Measurements from ENCODE around the gene C5AR1.
A peak's percentile ranks its signal among the peaks of the same experiment; 100 is the strongest.
"Not testable (repeated sequence)": the region's sequence is repeated elsewhere in the genome, so short reads cannot be mapped to it uniquely, and the experiment has no call there.

Gene C5AR1

GRCh38 chr19:47309608-47310007 lies at the start of gene C5AR1:
Gene C5AR1 (plus strand): TSS chr19:47309861. CDS start chr19:47309896, 35 bp downstream.
- no peak for DNase-seq (ENCODE audit: low spot score)

DNA sequence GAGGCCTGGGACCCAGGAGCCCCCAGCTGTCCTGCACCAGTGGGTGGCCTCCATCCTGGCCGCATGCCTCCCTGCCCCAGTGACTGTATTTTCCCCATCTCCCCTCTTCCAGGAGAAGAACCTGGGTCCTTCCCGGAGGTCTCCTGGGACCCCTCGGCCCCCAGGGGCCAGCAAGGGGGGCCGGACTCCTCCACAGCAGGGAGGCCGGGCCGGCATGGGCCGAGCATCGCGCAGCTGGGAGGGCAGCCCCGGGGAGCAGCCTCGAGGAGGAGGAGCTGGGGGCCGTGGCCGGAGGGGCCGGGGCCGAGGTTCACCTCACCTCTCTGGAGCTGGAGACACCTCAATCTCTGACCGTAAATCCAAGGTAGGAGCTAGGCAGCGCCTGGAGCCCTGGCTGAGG lies 49.2 kb upstream of the C5AR1 start:
- DNase-seq (ENCODE audit: low spot score) = no peak

GRCh38 chr19:47261946-47262793 lies 47.5 kb upstream of the C5AR1 start:
- not testable (repeated sequence) for DNase-seq (ENCODE audit: low spot score)

DNA sequence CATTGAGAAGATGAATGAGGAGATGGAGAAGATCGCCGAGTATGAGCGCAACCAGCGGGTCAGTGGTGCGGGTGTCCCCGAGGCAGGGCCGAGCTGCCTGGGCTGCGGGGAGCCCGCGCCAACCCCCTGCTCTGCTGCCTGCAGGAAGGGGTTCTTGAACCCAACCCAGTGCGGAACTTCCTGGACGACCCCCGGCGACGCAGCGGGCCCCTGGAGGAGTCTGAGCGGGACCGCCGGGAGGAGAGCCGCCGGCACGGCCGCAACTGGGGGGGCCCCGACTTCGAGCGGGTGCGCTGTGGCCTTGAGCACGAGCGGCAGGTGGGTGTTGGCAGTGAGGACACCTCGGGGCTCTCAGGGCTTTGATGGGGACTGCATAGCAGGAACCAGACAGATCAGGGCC lies 45.0 kb upstream of the C5AR1 start:
- no peak for DNase-seq (ENCODE audit: low spot score)

- DNase-seq (ENCODE audit: low spot score) = no peak
These were observed 43.2 kb upstream of the C5AR1 start for GRCh38 chr19:47266401-47266941.

DNA sequence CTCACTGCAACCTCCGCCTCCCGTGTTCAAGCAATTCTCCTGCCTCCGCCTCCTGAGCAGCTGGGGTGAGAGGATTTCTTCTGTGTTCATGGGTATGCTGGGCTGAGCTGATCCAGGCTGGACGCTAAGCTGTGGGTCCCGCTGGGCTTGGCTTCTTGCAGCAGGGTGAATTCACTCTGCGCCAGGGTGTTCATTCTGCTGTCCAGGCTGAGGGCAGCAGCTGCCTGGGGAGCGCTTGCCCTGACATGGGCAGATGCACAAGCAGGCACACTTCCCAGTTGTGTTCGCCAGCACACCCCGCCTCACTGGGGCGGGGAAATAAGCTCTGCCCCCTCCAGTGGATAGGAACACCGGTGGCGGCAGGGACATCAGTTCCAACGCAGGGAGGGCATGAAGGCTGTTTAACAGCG lies 42.3 kb upstream of the C5AR1 start:
- DNase-seq (ENCODE audit: low spot score) = no peak

- DNase-seq (ENCODE audit: low spot score) = no peak
These were observed 41.6 kb upstream of the C5AR1 start for GRCh38 chr19:47268028-47268427.

GRCh38 chr19:47269596-47269995 lies 40.1 kb upstream of the C5AR1 start:
- no peak for DNase-seq (ENCODE audit: low spot score)

- no peak for DNase-seq (ENCODE audit: low spot score)
These were observed 39.3 kb upstream of the C5AR1 start for GRCh38 chr19:47270408-47270807.

- DNase-seq (ENCODE audit: low spot score) = no peak
These were observed 37.7 kb upstream of the C5AR1 start for GRCh38 chr19:47271949-47272348.

DNA sequence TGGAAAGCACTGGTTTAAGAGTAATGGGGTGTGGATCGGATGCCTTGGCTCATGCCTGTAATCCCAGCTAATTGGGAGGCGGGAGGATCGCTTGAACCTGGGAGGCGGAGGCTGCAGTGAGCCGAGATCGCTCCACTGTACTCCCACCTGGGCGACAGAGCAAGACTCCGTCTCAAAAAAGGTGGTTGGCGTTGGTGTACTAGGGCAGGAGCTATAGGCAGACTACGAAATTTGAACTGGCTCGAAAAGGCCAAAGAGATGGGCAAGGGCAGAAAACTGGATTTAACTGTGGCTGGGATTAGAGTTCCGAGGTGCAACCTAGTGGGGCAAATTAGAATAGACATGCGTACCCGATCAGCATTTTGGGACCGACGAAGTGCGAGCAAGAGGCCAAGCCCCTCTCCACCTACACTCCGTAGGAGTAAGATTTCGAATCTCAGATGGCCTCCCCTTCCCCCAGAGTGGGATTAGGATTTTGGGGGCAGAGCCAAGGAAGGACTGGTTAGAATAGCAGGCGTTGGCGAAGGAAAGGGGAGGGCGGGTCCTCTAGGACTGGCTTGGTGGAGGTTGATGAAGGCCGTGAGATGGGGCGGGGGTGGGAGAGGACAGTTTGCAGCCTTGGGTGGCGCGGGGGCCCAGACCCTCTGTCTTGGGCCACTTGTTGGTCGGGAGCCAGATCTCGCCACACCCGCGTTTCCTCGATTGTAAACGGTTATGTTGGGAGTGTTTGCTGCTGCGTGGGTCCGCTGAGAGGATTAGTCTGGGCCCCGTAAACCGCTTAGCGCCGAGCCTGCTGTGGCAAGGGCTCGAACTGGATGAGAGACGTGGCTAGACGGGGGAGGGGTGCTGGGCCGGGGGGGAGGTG lies 37.0 kb upstream of the C5AR1 start:
- peak; percentile 59 for DNase-seq (ENCODE audit: low spot score)

DNA sequence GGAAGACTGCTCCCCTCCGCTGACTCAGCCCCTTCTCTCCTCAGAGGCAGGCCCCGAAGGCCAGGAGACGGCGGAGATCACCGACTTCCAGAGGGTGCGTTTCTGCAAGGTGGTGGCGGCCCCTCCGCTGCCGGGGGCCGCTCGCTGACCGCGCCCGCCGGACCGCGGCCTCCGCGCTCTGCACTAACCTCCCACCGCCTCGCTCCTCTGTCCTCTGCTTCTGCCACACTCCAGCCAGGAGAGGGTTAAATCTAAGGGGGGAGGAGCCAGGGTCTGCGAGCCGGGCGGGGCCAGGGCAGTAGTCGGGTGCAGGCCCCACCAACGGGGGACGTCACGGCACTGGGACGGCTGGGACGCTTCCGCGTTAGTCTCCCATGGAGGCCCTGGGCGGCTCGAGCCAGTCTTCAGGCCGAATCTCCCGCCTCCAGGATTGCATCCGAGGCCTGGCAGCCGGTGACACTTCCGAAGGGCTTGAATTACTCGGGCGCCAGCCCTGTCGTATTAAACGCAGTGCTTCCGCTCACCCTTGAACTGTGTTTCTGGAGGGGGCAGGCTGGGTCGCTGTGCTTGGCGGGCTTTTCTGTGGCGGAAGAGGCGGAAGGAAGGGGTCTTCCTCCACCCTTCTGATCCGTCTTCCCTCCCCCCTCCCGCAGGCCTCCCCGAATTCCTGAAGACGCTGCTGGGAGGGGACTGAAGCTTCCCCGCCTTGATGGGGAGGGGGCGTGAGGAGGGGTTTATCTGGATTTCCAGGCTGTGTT lies 36.2 kb upstream of the C5AR1 start:
- peak; percentile 95 for DNase-seq (ENCODE audit: low spot score)

DNA sequence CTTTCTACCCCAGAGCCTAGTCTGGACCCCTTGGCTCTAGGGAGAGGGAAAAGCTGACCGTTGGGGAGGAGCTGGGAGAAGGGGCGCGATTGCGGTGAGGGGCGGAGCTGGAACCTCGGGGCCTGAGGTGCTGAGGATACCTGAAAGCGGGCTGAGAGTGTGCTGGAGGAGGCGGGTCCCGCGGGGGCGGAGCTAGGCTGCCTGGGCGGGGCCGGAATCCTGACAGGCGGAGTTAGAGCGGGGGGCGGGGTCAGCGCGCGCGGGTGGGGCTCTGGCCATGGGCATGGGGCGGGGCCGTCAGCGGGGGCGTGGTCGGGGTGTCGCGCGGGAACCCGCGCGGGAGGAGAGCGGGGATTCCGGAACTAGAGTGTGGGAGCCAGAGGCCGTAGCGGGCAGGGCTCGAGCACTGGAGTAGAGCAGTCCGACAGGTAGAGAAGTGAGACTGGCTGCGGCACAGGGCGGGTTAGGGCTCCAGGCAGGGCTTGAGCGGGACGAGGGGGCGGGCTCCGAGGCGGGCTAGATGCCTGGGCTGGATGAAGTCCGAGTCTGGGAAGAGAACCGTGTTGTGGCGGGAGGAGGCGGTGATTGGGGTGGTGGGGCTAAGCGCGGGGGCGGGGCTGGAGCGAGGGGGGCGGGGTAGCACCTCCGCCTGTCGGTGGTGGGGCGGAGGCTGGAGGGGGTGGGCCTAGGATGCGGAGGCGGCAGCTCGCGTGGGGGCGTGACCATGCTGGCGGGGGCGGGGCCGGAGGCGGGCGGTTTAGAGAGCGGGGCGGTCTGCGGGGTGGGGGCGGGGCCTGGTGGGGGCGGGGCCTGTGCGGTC lies 35.4 kb upstream of the C5AR1 start, which contains the start of gene INAFM1:
INAFM1 (plus strand) TSS at position 815 of the 820 bp plus-strand sequence. CDS start 35 bp downstream, outside the sequence.
- DNase-seq (ENCODE audit: low spot score) = peak; percentile 93

GRCh38 chr19:47274891-47275761 lies 34.5 kb upstream of the C5AR1 start:
- peak; percentile 40 for DNase-seq (ENCODE audit: low spot score)

DNA sequence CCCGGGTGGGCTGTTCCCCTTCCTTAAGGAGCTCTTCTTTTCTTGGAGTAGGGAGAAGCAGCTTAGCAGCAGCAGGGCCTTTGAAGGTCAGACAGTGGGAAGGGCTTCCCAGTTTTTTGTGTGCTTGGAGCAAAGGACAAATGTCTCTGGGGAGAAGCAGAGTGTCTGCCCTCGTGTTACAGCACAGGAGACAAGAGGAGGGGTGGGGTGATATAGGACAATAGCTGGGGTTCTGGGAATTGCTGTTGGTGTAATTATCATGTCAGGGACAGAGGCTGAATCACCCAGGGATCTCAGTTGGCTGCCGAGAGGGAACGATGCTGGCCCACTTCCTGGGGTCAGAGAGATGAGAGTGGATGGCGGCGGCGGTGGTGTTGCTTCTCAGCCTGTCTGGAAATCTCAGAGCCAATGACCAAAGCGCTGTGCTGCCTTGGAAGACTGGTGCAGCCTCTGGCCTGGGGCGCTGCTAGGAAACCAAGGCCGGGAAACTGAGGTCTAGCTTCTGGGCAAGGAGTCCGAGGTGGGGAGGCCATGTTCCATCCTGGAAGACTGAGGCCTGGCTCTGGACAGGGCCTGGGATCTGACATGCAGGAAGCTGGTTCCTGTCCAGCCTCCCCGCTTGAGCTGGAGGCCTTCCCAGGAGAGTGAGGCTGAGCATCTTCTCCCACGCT lies 33.7 kb upstream of the C5AR1 start:
- DNase-seq (ENCODE audit: low spot score) = peak; percentile 29

DNA sequence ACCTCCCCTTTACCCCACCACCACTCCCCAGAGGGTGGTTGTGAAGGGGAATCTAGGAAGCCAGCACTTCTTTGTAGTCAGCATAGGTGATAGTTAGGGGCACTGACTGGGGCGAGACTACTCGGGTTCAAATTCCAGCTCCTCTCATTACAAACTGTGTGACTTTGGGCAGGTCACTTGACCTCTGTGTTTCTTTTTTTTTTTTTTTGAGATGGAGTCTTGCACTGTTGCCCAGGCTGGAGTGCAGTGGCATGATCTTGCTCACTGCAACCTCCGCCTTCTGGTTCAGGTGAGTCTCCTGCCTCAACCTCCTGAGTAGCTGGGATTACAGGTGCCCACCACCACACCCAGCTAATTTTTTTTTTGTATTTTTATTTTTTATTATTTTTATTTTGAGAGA lies 33.1 kb upstream of the C5AR1 start:
- DNase-seq (ENCODE audit: low spot score) = not testable (repeated sequence)

- DNase-seq (ENCODE audit: low spot score) = peak; percentile 37
These were observed 29.4 kb upstream of the C5AR1 start for GRCh38 chr19:47280183-47280797.

DNA sequence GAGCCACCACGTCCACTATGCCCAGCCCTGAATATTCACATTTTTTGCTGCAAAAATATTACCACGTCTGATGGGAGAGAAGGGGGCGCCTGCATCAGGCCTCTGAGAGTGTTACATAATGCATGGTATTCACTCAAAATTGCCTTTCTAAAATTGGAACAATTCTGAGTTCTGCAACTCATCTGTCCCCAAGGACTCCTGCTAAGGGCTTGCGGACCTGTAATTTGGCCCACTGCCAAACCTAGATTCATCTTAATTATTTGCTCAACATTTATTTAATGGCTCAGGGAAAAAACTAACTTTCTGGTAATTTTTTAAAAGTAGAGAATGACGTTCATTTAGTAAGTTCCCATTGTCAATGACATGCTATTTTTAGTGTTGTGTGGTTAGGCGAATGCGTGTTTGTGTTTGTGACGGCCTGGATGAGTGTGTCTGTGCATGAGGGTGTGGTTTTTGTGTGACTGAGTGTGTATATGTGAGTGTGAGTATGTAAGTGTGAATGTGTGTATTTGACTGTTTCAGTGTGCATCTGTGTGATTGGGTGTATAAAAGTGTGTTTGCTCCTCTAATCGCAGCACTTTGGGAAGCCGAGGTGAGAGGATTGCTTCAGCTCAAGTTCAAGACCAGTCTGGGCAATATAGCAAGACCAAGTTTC lies 26.1 kb upstream of the C5AR1 start:
- no peak for DNase-seq (ENCODE audit: low spot score)
